Fibroblast of skin of back (primary cell): ENCODE data around the gene CCDC30.
"Not testable (repeated sequence)": the region's sequence is repeated elsewhere in the genome, so short reads cannot be mapped to it uniquely, and the experiment has no call there.

Experiments
- DNase-seq: peaks from one replicate; pipeline ENCODE4 v3.0.0-alpha.2; 2013

Gene CCDC30

GRCh38 chr1:42453386-42453785 is 9.7 kb upstream of the CCDC30 start:
- DNase-seq: no peak

DNA sequence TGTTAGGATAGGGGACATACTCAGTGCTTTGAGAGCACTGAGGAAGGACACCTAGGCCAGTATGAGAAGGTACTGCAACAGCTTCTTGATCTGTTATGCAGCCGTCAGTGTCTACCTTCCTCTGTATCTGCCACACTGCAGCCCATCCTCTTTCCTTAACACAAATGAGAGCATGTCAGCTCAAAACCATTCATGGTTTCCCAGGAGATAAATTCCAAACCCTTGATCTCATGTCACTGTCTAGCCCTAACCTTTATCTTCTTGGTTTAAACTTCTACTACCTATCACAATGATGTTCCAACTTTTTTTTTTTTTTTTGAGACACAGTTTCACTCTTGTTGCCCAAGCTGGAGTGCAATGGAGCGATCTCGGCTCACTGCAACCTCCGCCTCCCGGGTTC is 8.7 kb upstream of the CCDC30 start:
- no peak for DNase-seq

- peak; percentile 89 for DNase-seq
These were observed 6.9 kb upstream of the CCDC30 start, which contains the start of the genes PPCS and ZMYND12 for GRCh38 chr1:42456010-42456753. TSS of gene PPCS (plus strand) at chr1:42456543. CDS start at chr1:42456566, 23 bp downstream. TSS of gene ZMYND12 (minus strand) at chr1:42456022. CDS start at chr1:42455997, 25 bp downstream.

- DNase-seq: peak; percentile 63
These were observed 6.4 kb upstream of the CCDC30 start for GRCh38 chr1:42456754-42457089.

GRCh38 chr1:42461196-42461595 is 1.9 kb upstream of the CCDC30 start:
- DNase-seq: no peak

- no peak for DNase-seq
These were observed 835 bp downstream of the CCDC30 start for GRCh38 chr1:42463921-42464320.

- no peak for DNase-seq
These were observed 2.9 kb downstream of the CCDC30 start for GRCh38 chr1:42466030-42466429.

DNA sequence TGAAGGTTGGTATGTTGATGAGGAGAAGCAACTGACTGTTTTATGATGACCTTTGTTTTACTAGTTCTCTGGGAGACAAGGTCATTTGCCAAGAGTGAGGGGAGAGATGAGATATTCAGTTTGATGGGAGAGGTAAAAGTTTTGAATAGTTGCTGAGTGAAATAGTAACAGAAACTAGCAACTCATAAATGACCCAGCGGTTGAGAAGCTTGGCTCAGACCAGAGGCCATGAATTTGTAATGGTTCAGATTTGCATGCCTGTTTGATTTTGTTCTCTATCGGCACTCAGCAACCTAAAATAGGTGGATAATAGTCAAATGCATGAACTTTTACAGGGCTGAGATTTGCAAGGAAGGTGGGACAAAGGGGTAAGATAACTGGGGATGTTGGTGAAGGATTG is 6.6 kb downstream of the CCDC30 start:
- DNase-seq: no peak

DNA sequence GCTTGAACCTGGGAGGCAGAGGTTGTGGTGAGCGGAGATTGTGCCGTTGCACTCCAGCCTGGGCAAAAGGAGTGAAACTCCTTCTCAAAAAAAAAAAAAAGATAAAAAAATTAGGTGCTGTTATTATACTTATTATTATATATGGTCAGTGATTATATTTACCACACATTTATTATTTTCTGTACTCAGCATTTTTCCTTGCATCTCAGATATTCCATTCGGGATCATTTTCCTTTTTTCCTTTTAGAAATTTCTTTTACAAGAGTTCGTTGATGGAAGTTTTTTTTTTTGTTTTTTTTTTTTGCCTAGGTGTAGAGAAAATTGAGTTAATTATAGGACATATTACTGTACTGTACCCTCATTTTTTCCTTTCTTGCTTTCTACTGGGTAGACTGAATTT is 13.5 kb downstream of the CCDC30 start:
- DNase-seq: no peak

- not testable (repeated sequence) for DNase-seq
These were observed 14.3 kb downstream of the CCDC30 start for GRCh38 chr1:42477354-42477753.

DNA sequence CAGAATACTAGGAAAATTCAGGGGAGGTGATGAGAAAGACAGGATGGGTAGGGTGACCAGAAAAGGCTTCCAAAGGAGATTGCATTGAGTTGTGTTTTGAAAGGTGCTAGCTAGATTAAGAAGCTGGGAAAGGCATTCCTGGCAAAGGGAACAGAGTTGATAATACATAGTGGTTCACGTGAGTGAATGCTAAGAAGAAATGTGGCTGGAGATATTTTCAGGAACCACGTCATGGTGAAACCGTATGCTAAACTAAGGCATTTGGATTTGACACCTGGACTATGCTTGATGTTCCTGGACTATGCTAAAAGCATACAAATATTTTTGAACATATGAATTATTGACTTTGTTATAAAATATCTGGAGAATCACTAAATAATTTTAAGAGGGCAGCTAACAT is 14.7 kb downstream of the CCDC30 start:
- DNase-seq: no peak

GRCh38 chr1:42479621-42480020 is 16.5 kb downstream of the CCDC30 start:
- peak; percentile 10 for DNase-seq

DNA sequence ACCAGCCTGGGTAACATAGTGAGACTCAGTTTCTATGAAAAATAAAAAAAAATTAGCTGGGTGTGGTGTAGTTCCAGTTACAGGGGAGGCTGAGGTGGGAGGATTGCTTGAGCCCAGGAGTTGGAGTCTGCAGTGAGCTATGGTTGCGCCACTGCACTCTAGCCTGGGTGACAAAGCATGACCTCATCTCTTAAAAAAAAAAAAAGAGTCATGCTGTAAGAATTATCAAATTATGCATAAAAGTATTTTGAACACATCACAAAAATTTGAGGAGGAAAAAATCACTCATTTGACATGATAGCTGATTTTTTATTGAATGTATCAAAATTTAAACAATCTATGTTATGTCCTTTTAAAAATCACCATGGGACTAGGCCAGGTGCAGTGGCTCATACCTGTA is 17.8 kb downstream of the CCDC30 start:
- DNase-seq: peak; percentile 12

DNA sequence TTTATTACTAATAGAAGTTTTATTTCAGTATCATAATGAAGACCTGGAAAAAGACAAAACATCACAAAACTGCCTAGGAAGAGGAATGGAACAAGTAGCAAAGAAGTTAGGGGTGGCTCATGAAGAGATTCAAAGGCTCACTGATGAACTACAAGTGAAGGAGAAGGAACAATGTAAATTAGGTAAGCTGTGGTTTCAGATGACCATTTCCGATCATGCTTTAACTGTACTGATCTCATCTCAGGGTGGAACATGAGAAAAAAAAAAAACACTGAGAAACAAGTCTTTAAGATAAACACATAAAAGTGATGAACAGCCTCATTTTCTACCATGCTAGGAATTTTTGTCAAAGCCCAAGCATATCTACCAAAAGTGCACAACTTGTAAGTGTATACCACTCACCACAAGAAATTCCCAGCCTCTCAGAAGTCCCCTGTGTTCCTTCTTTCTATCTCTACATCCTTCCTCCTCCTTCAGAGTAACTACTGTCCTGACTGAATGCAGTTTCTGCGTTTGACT is 19.6 kb downstream of the CCDC30 start:
- no peak for DNase-seq

GRCh38 chr1:42484382-42484781 is 21.3 kb downstream of the CCDC30 start:
- DNase-seq: peak; percentile 88

GRCh38 chr1:42490237-42490636 is 27.2 kb downstream of the CCDC30 start:
- DNase-seq: no peak

GRCh38 chr1:42502031-42502430 is 38.9 kb downstream of the CCDC30 start:
- DNase-seq: not testable (repeated sequence)

- DNase-seq: no peak
These were observed 41.5 kb downstream of the CCDC30 start for GRCh38 chr1:42504535-42505128.

GRCh38 chr1:42506576-42506975 is 43.5 kb downstream of the CCDC30 start:
- DNase-seq: no peak

DNA sequence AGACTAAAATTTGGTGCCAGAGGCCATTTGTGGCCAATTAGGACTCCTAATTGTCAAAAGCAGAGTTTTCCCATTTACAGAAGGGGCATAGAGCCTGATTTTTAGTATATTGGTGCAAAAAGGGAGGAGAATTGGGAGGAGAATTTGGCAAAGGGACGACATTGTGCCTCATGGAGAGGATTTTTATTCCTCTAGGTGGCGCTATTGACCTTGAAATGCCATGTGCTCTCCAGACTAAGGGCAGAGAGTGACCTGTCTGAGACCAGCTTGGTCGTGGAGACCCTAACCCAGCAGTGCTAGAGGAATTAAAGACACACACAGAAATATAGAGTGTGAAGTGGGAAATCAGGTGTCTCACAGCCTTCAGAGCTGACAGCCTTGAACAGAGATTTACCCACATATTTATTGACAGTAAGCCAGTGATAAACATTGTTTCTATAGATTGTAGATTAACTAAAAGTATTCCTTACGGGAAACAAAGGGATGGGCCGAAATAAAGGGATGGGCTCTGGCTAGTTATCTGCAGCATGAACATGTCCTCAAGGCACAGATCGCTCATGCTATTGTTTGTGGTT is 48.6 kb downstream of the CCDC30 start:
- not testable (repeated sequence) for DNase-seq

DNA sequence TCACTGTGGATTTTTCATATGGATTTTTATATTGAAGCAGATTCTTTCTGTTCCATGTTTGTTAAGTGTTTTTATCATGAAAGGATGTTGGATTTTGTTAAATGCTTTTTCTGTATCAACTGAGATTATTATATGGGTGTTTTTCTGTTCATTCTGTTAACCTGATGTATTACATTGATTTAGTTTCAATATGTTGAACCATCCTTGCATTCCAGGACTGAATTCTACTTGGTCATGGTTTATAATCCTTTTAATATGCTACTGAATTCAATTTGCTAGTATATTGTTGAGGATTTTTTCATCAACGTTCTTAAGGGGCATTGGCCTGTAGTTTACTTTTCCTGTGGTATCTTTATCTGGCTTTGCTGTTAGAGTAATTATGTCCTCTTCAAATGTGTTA is 55.8 kb downstream of the CCDC30 start:
- no peak for DNase-seq

GRCh38 chr1:42523171-42523570 is 60.1 kb downstream of the CCDC30 start:
- DNase-seq: no peak

DNA sequence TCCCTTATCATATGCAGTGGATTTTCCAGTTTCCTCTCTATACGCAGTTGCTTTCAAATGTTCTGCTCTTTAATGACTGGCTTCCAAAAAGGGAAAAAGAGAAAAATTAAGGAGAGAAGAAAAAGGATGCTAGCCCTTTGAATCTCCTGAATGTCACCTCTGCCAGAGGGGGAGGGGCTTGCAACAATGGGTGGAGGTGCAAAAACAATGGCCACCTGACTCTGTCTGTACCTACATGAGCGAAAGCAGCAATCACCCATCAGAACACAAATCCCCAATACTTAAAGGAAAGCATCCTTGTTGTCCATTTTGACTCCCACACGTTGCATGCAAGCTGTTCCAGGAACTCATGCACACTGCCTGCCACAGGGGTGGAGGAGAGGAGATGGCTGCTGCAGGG is 61.2 kb downstream of the CCDC30 start:
- DNase-seq: no peak

DNA sequence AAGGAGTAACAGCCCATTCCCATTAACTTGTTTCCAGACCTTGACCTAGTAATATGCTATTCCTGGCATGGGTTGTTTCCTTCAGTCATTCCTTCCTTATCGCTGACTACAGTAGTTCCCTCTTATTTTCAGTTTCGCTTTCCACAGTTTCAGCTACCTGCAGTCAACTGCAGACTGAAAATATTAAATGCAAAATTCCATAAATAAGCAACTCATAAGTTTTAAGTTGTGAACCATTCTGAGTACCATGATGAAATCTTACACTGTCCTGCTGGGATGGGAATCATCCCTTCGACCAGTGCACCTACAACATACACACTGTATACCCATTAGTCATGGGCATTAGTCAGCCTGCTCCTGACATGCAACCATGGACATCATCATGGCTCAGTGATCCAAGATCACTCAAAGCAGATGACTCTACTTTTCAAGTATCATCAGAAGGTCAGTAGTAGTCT is 66.7 kb downstream of the CCDC30 start:
- DNase-seq: peak; percentile 77
